ENCODE measurements around the gene ALDH1A1.

GRCh38 chr9:72932619-72933018 lies 20.2 kb downstream of the ALDH1A1 start:
- TF ChIP-seq, protein P1, sequence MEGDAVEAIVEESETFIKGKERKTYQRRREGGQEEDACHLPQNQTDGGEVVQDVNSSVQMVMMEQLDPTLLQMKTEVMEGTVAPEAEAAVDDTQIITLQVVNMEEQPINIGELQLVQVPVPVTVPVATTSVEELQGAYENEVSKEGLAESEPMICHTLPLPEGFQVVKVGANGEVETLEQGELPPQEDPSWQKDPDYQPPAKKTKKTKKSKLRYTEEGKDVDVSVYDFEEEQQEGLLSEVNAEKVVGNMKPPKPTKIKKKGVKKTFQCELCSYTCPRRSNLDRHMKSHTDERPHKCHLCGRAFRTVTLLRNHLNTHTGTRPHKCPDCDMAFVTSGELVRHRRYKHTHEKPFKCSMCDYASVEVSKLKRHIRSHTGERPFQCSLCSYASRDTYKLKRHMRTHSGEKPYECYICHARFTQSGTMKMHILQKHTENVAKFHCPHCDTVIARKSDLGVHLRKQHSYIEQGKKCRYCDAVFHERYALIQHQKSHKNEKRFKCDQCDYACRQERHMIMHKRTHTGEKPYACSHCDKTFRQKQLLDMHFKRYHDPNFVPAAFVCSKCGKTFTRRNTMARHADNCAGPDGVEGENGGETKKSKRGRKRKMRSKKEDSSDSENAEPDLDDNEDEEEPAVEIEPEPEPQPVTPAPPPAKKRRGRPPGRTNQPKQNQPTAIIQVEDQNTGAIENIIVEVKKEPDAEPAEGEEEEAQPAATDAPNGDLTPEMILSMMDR (IDR thresholded peaks at IDR 0.05): no peak
- TF ChIP-seq POLR2A (IDR thresholded peaks at IDR 0.05): no peak
